Hepatocyte (in vitro differentiated cells): ENCODE results near the gene CFAP73.

Experiments used
- EZH2 ChIP-seq: fragments of 200-600 bp; sonication (generic); IDR thresholded peaks from 2 replicates; pipeline ENCODE4 v1.6.1; 2016; ENCODE audit warnings: antibody characterized with exemption, mild to moderate bottlenecking, borderline replicate concordance
- EZH2phosphoT487 ChIP-seq: fragments of 200-600 bp; sonication (generic); IDR thresholded peaks from one replicate; pipeline ENCODE4 v1.6.1; 2018; ENCODE audit warnings: antibody characterized with exemption, mild to moderate bottlenecking, low read depth, moderate library complexity; ENCODE audit not compliant: unreplicated experiment, severe bottlenecking
- TF ChIP-seq, protein P1 (sequence below): fragments of 200-600 bp; sonication (generic); IDR thresholded peaks from 2 replicates; pipeline ENCODE4 v1.5.1; 2016; ENCODE audit warnings: antibody characterized with exemption, mild to moderate bottlenecking; ENCODE audit not compliant: poor library complexity

GRCh38 chr12:113181975-113182374 is 32.5 kb downstream of the CFAP73 start:
- TF ChIP-seq EZH2phosphoT487 (no peak), EZH2 (no peak)
- TF ChIP-seq, protein P1, sequence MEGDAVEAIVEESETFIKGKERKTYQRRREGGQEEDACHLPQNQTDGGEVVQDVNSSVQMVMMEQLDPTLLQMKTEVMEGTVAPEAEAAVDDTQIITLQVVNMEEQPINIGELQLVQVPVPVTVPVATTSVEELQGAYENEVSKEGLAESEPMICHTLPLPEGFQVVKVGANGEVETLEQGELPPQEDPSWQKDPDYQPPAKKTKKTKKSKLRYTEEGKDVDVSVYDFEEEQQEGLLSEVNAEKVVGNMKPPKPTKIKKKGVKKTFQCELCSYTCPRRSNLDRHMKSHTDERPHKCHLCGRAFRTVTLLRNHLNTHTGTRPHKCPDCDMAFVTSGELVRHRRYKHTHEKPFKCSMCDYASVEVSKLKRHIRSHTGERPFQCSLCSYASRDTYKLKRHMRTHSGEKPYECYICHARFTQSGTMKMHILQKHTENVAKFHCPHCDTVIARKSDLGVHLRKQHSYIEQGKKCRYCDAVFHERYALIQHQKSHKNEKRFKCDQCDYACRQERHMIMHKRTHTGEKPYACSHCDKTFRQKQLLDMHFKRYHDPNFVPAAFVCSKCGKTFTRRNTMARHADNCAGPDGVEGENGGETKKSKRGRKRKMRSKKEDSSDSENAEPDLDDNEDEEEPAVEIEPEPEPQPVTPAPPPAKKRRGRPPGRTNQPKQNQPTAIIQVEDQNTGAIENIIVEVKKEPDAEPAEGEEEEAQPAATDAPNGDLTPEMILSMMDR, result no peak
